Natural killer cell (primary cell): ENCODE measurements around the gene VPS4B. TPM values are rescaled to one million over a fixed set of nuclear protein-coding genes. Genes with fewer than 3 reads are reported as not detected.
"Not testable (repeated sequence)": the region's sequence is repeated elsewhere in the genome, so short reads cannot be mapped to it uniquely, and the experiment has no call there.

Experiments
- ATAC-seq, 3 donors: fragments of 150-1000 bp in 2 of 3; fragments of 200-7000 bp in 1 of 3; cut with Tn5 transposase; 1 replicate in 1 of 3; 2 replicates in 2 of 3; pipeline ENCODE4 v1.10.0; 2021; ENCODE audit warnings: mild to moderate bottlenecking in 2 of 3, moderate library complexity in 2 of 3
- DNase-seq, 2 donors: peaks; one replicate each; pipeline versions ENCODE4 v3.0.0 to v3.0.0-alpha.2; 2013 to 2021; ENCODE audit warnings: mixed read lengths in 1 of 2
- H3K27ac ChIP-seq: one replicate; pipeline ENCODE4 v1.5.1; 2013; ENCODE audit warnings: mild to moderate bottlenecking, low read length
- H3K27me3 ChIP-seq: one replicate; pipeline ENCODE4 v1.6.1; 2013; ENCODE audit warnings: low read length; ENCODE audit not compliant: control insufficient read depth, insufficient read depth
- H3K36me3 ChIP-seq: one replicate; pipeline ENCODE4 v1.6.1; 2013; ENCODE audit warnings: low read length; ENCODE audit not compliant: control insufficient read depth, insufficient read depth
- H3K4me1 ChIP-seq: one replicate; pipeline ENCODE4 v1.6.1; 2013; ENCODE audit warnings: low read length; ENCODE audit not compliant: control insufficient read depth, insufficient read depth
- H3K4me3 ChIP-seq: one replicate; pipeline ENCODE4 v1.5.1; 2013; ENCODE audit warnings: low read length
- H3K9me3 ChIP-seq: one replicate; pipeline ENCODE4 v1.6.1; 2013; ENCODE audit warnings: low read length; ENCODE audit not compliant: control insufficient read depth, insufficient read depth
- H3K27ac Mint-ChIP-seq, 2 donors: one replicate each; pipeline ENCODE4 v1.8.0; 2022; ENCODE audit warnings: mild to moderate bottlenecking in 2 of 2, mixed read lengths in 2 of 2, moderate library complexity in 1 of 2
- H3K27me3 Mint-ChIP-seq, 2 donors: one replicate each; pipeline ENCODE4 v1.8.0; 2022; ENCODE audit warnings: low read depth in 2 of 2, mixed read lengths in 2 of 2
- H3K36me3 Mint-ChIP-seq: one replicate; pipeline ENCODE4 v1.8.0; 2022; ENCODE audit warnings: mixed read lengths
- H3K4me1 Mint-ChIP-seq, 2 donors: one replicate each; pipeline ENCODE4 v1.8.0; 2022; ENCODE audit warnings: mixed read lengths in 2 of 2
- H3K4me3 Mint-ChIP-seq: one replicate; pipeline ENCODE4 v1.8.0; 2022; ENCODE audit warnings: mild to moderate bottlenecking, moderate library complexity, mixed read lengths
- H3K9me3 Mint-ChIP-seq, 2 donors: one replicate each; pipeline ENCODE4 v1.8.0; 2022; ENCODE audit warnings: mixed read lengths in 2 of 2
- CTCF ChIP-seq: fragments of 200-600 bp; IDR thresholded peaks from one replicate; pipeline ENCODE4 v1.8.0; 2022; ENCODE audit warnings: antibody characterized with exemption
- WGBS: methylation state at CpG from one replicate; pipeline ENCODE4 v1.1.7; 2013; ENCODE audit warnings: missing lambda C conversion rate; ENCODE audit not compliant: insufficient coverage; 5-methylcytosine and 5-hydroxymethylcytosine counted together
- intact Hi-C: fragments of 100-400 bp; cut with micrococcal nuclease; formaldehyde crosslinking; loops from one replicate; pipeline ENCODE4 v1.14.2; 2022
- total RNA-seq, 4 donors: library from RNA; stranded (reverse); fragments of 120-200 nt in 1 of 4; gene quantifications; one replicate each; pipeline versions ENCODE4 v1.2.3 to v1.2.4, GENCODE V29; 2013 to 2022

The VPS4B gene
- total RNA-seq, 3 donors from 2014 or later (not counting 1 experiment from before 2014, with no cell fraction given): 101 to 128 (median 107) TPM

GRCh38 chr18:63457977-63458376 is 35.7 kb upstream of the VPS4B start:
- Histone ChIP-seq H3K4me1 (no peaks in the 10 kb centered on the region), H3K36me3 (no peaks in the 10 kb centered on the region), H3K9me3 (no peaks in the 10 kb centered on the region), H3K4me3 (no peak overlapping the region), H3K27ac (no peak overlapping the region), H3K27me3 (no peaks in the 10 kb centered on the region)
- DNase-seq (no peak), ATAC-seq (no peak)
- intact Hi-C loops: no loop called here
- H3K27ac Mint-ChIP-seq: no peak overlapping the region
- no peaks in the 10 kb centered on the region for H3K36me3 Mint-ChIP-seq
- no peaks in the 10 kb centered on the region for H3K9me3 Mint-ChIP-seq
- 85% methylated on average over 5 of the region's 6 CpGs for WGBS
- no peak for TF ChIP-seq CTCF
- H3K27me3 Mint-ChIP-seq: peaks cover 3 to 17% of the 10 kb centered on the region in 2 donors
- no peaks in the 10 kb centered on the region for H3K4me1 Mint-ChIP-seq
- H3K4me3 Mint-ChIP-seq: no peak overlapping the region

DNA sequence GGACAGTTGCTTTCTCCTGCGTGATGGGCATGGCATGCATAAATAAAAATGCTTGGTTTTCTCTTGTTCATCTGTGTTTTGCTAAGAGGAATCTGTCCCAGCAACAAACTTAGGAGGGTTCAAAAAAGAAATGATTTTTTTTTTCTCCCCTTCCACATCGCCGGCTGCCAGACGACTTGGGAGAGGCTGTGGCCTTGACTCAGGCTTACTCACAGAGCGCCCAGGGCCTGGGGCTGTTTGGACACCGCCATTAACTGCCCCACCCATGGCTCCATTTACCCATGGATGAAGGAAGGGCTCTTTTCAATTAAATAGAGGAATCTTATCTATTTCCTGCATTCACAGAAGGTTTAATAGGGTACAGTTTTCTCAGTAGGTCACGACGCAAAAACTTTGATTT is 32.2 kb upstream of the VPS4B start:
- Histone ChIP-seq H3K36me3 (no peaks in the 10 kb centered on the region), H3K9me3 (no peaks in the 10 kb centered on the region), H3K27ac (no peak overlapping the region), H3K4me3 (no peak overlapping the region), H3K27me3 (no peaks in the 10 kb centered on the region), H3K4me1 (no peaks in the 10 kb centered on the region)
- ATAC-seq (no peak), DNase-seq (no peak)
- no peaks in the 10 kb centered on the region for H3K4me1 Mint-ChIP-seq
- intact Hi-C loops: no loop called here
- H3K27ac Mint-ChIP-seq: no peak overlapping the region
- WGBS: 93% methylated on average over 7 of the region's 8 CpGs
- no peaks in the 10 kb centered on the region for H3K9me3 Mint-ChIP-seq
- no peak for TF ChIP-seq CTCF
- H3K27me3 Mint-ChIP-seq: no peaks in the 10 kb centered on the region
- no peak overlapping the region for H3K4me3 Mint-ChIP-seq
- no peaks in the 10 kb centered on the region for H3K36me3 Mint-ChIP-seq

- H3K4me3 Mint-ChIP-seq, H3K27ac ChIP-seq, DNase-seq, H3K4me3 ChIP-seq, H3K27me3 Mint-ChIP-seq, H3K36me3 ChIP-seq, H3K27ac Mint-ChIP-seq, H3K27me3 ChIP-seq, intact Hi-C loops, H3K9me3 Mint-ChIP-seq, H3K4me1 ChIP-seq, H3K9me3 ChIP-seq, H3K36me3 Mint-ChIP-seq, ATAC-seq, H3K4me1 Mint-ChIP-seq: not testable (repeated sequence)
- 91% methylated on average over 5 of the region's 5 CpGs for WGBS
These were observed 30.5 kb upstream of the VPS4B start for GRCh38 chr18:63452751-63453150.

DNA sequence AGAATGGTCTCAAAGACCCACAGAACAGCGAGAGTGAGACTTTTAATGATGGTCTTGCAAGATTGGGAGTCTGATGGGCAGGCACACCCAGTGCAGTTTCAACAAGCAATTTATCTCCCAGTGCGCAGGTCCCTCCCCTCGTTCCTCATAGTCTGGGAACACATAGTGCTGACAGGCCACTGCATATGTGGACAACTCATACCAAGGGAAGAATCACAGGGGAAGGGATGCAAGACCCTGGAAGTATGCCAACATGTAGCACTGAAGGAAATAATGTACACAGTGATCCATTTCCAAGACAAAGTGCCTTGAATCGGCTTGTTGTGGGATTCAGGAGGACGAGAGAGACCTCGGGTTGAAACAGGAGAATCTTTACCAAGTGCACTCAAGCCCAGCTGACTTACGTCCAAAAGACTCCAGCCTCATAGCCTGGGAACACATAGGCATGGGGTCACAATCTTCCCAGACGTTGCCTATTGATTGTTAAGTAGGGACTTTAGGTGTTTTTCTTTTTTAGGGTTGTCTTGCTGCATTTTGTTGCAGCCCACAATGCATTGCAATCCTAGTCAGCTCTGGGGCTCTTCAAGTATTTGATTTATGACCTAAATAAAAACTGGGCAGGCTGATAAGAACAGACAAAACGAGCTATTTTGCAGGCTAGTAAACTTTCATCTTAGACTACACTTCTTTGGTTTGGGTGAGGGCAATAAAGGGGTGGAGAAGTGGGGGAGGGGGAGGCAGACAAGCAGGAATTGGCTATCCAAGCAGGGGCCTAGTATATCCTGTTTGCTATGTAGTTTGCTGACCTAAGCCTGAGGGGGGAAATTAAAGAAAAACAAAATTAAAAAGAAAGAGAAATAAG is 29.8 kb upstream of the VPS4B start:
- H3K4me1 ChIP-seq: no peaks in the 10 kb centered on the region
- 82% methylated on average over 8 of the region's 9 CpGs for WGBS
- Mint-ChIP-seq H3K4me3 (no peak overlapping the region), H3K4me1 (no peaks in the 10 kb centered on the region), H3K36me3 (no peaks in the 10 kb centered on the region), H3K27ac (no peak overlapping the region), H3K9me3 (no peaks in the 10 kb centered on the region), H3K27me3 (no peaks in the 10 kb centered on the region)
- H3K27me3 ChIP-seq: no peaks in the 10 kb centered on the region
- H3K4me3 ChIP-seq: no peak overlapping the region
- no peak for TF ChIP-seq CTCF
- H3K9me3 ChIP-seq: no peaks in the 10 kb centered on the region
- DNase-seq: no peak
- no peaks in the 10 kb centered on the region for H3K36me3 ChIP-seq
- ATAC-seq: no peak
- intact Hi-C loops: no loop called here
- no peak overlapping the region for H3K27ac ChIP-seq
